Liver (tissue), 9 donors: ENCODE data around the gene EZR. TPM values are rescaled to one million over a fixed set of nuclear protein-coding genes. Genes with fewer than 3 reads are reported as not detected.

Source experiments
- DNase-seq: peaks from one replicate; pipeline ENCODE4 v3.0.0-alpha.2; 2017; ENCODE audit warnings: low spot score
- H3K27ac ChIP-seq, 2 donors: one replicate each; pipeline ENCODE4 v1.7.0; 2013; ENCODE audit warnings: inconsistent platforms in 2 of 2, low read length in 2 of 2, control low read depth in 1 of 2, low read depth in 1 of 2, mild to moderate bottlenecking in 1 of 2
- H3K27me3 ChIP-seq, 4 donors: one replicate each; pipeline versions ENCODE4 v1.6.1 to v1.7.0; 2013; ENCODE audit warnings: low read length in 3 of 4, inconsistent platforms in 1 of 4, mild to moderate bottlenecking in 1 of 4, moderate library complexity in 1 of 4; ENCODE audit not compliant: control insufficient read depth in 4 of 4, insufficient read depth in 4 of 4
- H3K36me3 ChIP-seq, 4 donors: one replicate each; pipeline versions ENCODE4 v1.6.1 to v1.7.0; 2013; ENCODE audit warnings: low read length in 3 of 4, mild to moderate bottlenecking in 3 of 4, low read depth in 1 of 4, moderate library complexity in 1 of 4; ENCODE audit not compliant: control insufficient read depth in 4 of 4, insufficient read depth in 3 of 4
- H3K4me1 ChIP-seq, 4 donors: one replicate each; pipeline versions ENCODE4 v1.6.1 to v1.7.0; 2013; ENCODE audit warnings: low read length in 3 of 4, mild to moderate bottlenecking in 3 of 4, moderate library complexity in 1 of 4; ENCODE audit not compliant: control insufficient read depth in 4 of 4, insufficient read depth in 4 of 4
- H3K4me3 ChIP-seq, 3 donors: one replicate each; pipeline versions ENCODE4 v1.6.1 to v1.7.0; 2013; ENCODE audit warnings: low read length in 3 of 3, control low read depth in 1 of 3, low read depth in 1 of 3, mild to moderate bottlenecking in 1 of 3
- H3K9ac ChIP-seq, 2 donors: one replicate each; pipeline ENCODE4 v1.7.0; 2013; ENCODE audit warnings: low read length in 2 of 2, mild to moderate bottlenecking in 2 of 2, moderate library complexity in 2 of 2, control low read depth in 1 of 2, low read depth in 1 of 2
- H3K9me3 ChIP-seq, 4 donors: one replicate each; pipeline versions ENCODE4 v1.6.1 to v1.7.0; 2013; ENCODE audit warnings: low read length in 3 of 4; ENCODE audit not compliant: control insufficient read depth in 4 of 4
- EGR1 ChIP-seq, 2 donors: IDR thresholded peaks; 2 replicates each; pipeline ENCODE4 v1.6.1; 2016 to 2018; ENCODE audit warnings: antibody characterized with exemption in 2 of 2, low read depth in 2 of 2
- FOXA2 ChIP-seq: IDR thresholded peaks from 2 replicates; pipeline ENCODE4 v1.6.1; 2016; ENCODE audit warnings: antibody characterized with exemption
- HNF4A ChIP-seq, 2 donors: conservative IDR thresholded peaks; 2 replicates each; pipeline ENCODE4 v1.6.1; 2016; ENCODE audit warnings: antibody characterized with exemption in 2 of 2, mild to moderate bottlenecking in 2 of 2
- JUND ChIP-seq, 2 donors: IDR thresholded peaks; 2 replicates each; pipeline ENCODE4 v1.6.1; 2016; ENCODE audit warnings: antibody characterized with exemption in 2 of 2
- RXRA ChIP-seq, 2 donors: IDR thresholded peaks; 2 replicates each; pipeline ENCODE4 v1.6.1; 2017 to 2018; ENCODE audit warnings: antibody characterized with exemption in 2 of 2, mild to moderate bottlenecking in 1 of 2
- SP1 ChIP-seq: IDR thresholded peaks from 2 replicates; pipeline ENCODE4 v1.6.1; 2018; ENCODE audit warnings: antibody characterized with exemption, mild to moderate bottlenecking
- TAF1 ChIP-seq: conservative IDR thresholded peaks from 2 replicates; pipeline ENCODE4 v1.6.1; 2016; ENCODE audit warnings: antibody characterized with exemption, mild to moderate bottlenecking
- WGBS: extraction: QIAGEN DNeasy Blood & Tissue Kit; methylation state at CpG from one replicate; pipeline ENCODE4 v1.1.7; 2013; 5-methylcytosine and 5-hydroxymethylcytosine counted together
- polyA plus RNA-seq, 2 donors: library from polyadenylated mRNA; stranded (reverse) in 1 of 2; unstranded in 1 of 2; fragments of 200-250 nt in 1 of 2; fragments of >200 nt in 1 of 2; fragmentation: Nextera tagmentation in 1 of 2; extraction: Ambion mirVana in 1 of 2; gene quantifications; one replicate each; pipeline versions ENCODE4 v1.2.1 to v1.2.3, GENCODE V29; 2013 to 2015
- total RNA-seq, 2 donors: library from RNA; depleted of rRNA; stranded (reverse); fragments of >200 nt; gene quantifications; one replicate each; pipeline ENCODE4 v1.2.3, GENCODE V29; 2014
- TF ChIP-seq, protein P1 (sequence below): IDR thresholded peaks from 2 replicates; pipeline ENCODE4 v1.6.1; 2016; ENCODE audit warnings: antibody characterized with exemption
- TF ChIP-seq, protein P2 (sequence below): IDR thresholded peaks from 2 replicates; pipeline ENCODE4 v1.6.1; 2016; ENCODE audit warnings: antibody characterized with exemption, mild to moderate bottlenecking
- donor health status: healthy.
- donor health status: healthy.
- donor health status: healthy.
- donor health status: healthy.
- donor health status: healthy.

EZR gene
- total and polyA plus RNA-seq, 4 donors, result 22.0 to 35.4 (median 25.4) TPM

DNA sequence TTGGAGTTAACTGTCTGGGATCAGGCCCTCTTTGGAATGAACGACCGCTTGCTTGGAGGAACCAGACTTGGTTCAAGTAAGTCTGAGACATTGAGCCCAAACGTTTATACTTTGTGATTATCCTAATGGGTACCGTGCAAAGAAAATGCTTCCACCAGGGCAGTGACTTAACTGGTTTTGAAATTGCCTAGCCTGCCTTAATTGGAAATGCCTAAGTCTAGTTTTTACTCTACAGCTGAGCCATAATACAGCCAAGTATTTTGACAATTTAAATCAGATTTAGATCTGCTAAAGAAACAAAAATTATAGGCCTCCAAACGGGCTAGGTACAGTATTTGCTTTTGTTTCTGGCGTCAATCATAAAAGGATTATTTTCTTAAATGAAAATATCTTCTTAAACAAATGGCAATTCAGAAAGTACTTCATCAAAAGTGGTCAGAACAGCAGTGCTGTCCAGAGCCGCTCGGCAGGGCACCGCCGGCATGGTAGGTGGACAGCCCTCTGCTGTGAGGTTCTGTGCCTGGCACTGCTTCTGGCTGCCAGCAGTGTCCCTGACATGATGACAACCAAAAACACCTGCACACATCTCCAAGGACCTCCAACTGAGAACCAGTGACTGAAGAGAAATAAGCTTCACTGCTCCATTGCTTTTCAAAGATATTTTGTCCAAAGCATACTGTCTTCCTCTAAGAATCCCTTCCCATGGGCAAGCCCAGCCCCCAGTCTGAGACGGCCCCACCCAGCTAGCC lies 55.6 kb downstream of the EZR start (continued):
- TF ChIP-seq, protein P1, sequence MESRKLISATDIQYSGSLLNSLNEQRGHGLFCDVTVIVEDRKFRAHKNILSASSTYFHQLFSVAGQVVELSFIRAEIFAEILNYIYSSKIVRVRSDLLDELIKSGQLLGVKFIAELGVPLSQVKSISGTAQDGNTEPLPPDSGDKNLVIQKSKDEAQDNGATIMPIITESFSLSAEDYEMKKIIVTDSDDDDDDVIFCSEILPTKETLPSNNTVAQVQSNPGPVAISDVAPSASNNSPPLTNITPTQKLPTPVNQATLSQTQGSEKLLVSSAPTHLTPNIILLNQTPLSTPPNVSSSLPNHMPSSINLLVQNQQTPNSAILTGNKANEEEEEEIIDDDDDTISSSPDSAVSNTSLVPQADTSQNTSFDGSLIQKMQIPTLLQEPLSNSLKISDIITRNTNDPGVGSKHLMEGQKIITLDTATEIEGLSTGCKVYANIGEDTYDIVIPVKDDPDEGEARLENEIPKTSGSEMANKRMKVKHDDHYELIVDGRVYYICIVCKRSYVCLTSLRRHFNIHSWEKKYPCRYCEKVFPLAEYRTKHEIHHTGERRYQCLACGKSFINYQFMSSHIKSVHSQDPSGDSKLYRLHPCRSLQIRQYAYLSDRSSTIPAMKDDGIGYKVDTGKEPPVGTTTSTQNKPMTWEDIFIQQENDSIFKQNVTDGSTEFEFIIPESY, result no peak

DNA sequence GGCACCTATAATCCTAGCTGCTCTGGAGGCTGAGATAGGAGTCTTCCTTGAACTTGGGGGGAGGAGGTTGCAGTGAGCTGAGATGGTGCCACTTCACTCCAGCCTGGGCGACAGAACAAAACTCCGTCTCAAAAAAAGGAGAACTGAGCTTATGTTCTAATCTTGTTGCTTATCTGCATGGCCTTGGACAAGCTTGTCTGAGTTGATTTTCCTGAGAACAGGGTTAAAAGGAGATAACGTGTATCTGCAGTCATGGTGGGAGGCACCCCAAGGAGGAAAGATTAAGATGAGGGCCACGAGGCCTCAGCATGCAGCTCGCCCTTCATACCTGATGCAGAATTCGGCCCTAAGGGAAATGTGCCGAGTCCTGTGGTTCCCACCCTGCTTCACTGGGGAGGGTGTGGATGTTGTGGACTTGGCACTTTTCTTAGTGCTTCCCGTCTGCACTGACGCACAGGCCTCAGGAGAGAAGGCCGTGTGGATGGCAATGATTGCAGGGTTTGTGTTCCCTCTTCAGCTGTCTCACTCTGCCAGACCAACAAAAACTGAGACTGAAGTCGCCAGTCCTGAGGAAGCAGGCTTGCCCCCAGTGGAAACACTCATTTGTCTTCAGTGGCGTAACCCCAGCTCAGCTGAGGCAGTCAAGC lies 56.3 kb downstream of the EZR start:
- Histone ChIP-seq H3K4me3 (no peak overlapping the region), H3K9ac (no peak overlapping the region), H3K9me3 (no peaks in the 10 kb centered on the region), H3K4me1 (no peaks in the 10 kb centered on the region), H3K27ac (no peak overlapping the region), H3K27me3 (no peaks in the 10 kb centered on the region), H3K36me3 (peaks cover 5 to 35% (median 24%) of the 10 kb centered on the region in 4 donors)
- no peak for TF ChIP-seq RXRA (IDR thresholded peaks at IDR 0.05)
- TF ChIP-seq, protein P1, result no peak
- TF ChIP-seq HNF4A (conservative IDR thresholded peaks at IDR 0.05), result no peak
- no peak for TF ChIP-seq SP1
- no peak for TF ChIP-seq JUND (IDR thresholded peaks at IDR 0.05)
- TF ChIP-seq EGR1 (IDR thresholded peaks at IDR 0.05; ENCODE audit: low read depth in 2 of 2), result no peak
- TF ChIP-seq, protein P2, sequence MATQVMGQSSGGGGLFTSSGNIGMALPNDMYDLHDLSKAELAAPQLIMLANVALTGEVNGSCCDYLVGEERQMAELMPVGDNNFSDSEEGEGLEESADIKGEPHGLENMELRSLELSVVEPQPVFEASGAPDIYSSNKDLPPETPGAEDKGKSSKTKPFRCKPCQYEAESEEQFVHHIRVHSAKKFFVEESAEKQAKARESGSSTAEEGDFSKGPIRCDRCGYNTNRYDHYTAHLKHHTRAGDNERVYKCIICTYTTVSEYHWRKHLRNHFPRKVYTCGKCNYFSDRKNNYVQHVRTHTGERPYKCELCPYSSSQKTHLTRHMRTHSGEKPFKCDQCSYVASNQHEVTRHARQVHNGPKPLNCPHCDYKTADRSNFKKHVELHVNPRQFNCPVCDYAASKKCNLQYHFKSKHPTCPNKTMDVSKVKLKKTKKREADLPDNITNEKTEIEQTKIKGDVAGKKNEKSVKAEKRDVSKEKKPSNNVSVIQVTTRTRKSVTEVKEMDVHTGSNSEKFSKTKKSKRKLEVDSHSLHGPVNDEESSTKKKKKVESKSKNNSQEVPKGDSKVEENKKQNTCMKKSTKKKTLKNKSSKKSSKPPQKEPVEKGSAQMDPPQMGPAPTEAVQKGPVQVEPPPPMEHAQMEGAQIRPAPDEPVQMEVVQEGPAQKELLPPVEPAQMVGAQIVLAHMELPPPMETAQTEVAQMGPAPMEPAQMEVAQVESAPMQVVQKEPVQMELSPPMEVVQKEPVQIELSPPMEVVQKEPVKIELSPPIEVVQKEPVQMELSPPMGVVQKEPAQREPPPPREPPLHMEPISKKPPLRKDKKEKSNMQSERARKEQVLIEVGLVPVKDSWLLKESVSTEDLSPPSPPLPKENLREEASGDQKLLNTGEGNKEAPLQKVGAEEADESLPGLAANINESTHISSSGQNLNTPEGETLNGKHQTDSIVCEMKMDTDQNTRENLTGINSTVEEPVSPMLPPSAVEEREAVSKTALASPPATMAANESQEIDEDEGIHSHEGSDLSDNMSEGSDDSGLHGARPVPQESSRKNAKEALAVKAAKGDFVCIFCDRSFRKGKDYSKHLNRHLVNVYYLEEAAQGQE, result no peak
- TF ChIP-seq FOXA2, result no peak
- WGBS, result 85% methylated on average over 12 of the region's 12 CpGs
- DNase-seq, result no peak

DNA sequence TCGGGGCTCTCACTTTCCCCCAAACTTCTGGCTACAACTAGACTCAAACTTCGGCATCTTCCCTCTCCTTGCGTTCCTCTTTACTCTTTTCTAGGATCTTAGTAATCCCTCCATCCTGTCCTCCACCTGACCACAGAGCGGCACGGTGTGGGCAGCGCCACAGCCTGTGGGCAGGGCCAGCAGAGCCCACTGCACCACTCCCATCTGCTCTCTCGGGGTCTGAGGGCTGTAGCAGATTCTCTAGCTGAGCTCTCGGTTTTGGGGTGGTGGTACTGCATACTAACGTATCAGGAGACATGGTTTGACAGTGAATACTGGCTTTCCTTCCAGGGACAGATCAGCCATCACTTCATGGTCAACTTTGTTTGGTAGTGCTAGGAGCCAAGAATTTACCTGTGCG lies 57.4 kb downstream of the EZR start:
- H3K36me3 ChIP-seq, result peaks cover 2 to 24% (median 15%) of the 10 kb centered on the region in 4 donors
- H3K9ac ChIP-seq, result no peak overlapping the region
- H3K9me3 ChIP-seq, result no peaks in the 10 kb centered on the region
- H3K4me1 ChIP-seq, result no peaks in the 10 kb centered on the region
- no peak for TF ChIP-seq TAF1
- TF ChIP-seq, protein P2, result no peak
- no peak overlapping the region for H3K4me3 ChIP-seq
- H3K27ac ChIP-seq, result no peak overlapping the region
- 94% methylated on average over 10 of the region's 10 CpGs for WGBS
- DNase-seq, result no peak
- H3K27me3 ChIP-seq, result no peaks in the 10 kb centered on the region
